Lung (tissue), 12 donors: ENCODE measurements around the gene SSR2. TPM values are rescaled to one million over a fixed set of nuclear protein-coding genes. Genes with fewer than 3 reads are reported as not detected.

Experiments
- ATAC-seq: fragments of 200-7000 bp; cut with Tn5 transposase; one replicate; pipeline ENCODE4 v1.9.1; 2020; ENCODE audit warnings: moderate number of reproducible peaks; ENCODE audit not compliant: insufficient read depth, low FRiP score
- DNase-seq, 3 donors: peaks; one replicate each; pipeline ENCODE4 v3.0.0-alpha.2; 2013 to 2017
- H3K27ac ChIP-seq, 2 donors: one replicate each; pipeline ENCODE4 v1.5.1; 2013; ENCODE audit warnings: mild to moderate bottlenecking in 2 of 2, moderate library complexity in 2 of 2, control low read depth in 1 of 2, inconsistent platforms in 1 of 2, low read depth in 1 of 2, low read length in 1 of 2
- H3K27me3 ChIP-seq, 3 donors: one replicate each; pipeline ENCODE4 v1.5.1; 2013; ENCODE audit warnings: low read length in 2 of 3; ENCODE audit not compliant: control insufficient read depth in 3 of 3, insufficient read depth in 3 of 3
- H3K36me3 ChIP-seq, 4 donors: one replicate each; pipeline ENCODE4 v1.5.1; 2013; ENCODE audit warnings: low read length in 4 of 4, mild to moderate bottlenecking in 1 of 4, moderate library complexity in 1 of 4; ENCODE audit not compliant: control insufficient read depth in 4 of 4, insufficient read depth in 4 of 4
- H3K4me1 ChIP-seq, 5 donors: one replicate each; pipeline ENCODE4 v1.5.1; 2013; ENCODE audit warnings: low read length in 5 of 5, mild to moderate bottlenecking in 2 of 5, moderate library complexity in 1 of 5; ENCODE audit not compliant: control insufficient read depth in 5 of 5, insufficient read depth in 5 of 5
- H3K4me3 ChIP-seq: one replicate; pipeline ENCODE4 v1.5.1; 2013; ENCODE audit warnings: mild to moderate bottlenecking, control low read depth, moderate library complexity
- H3K9ac ChIP-seq, 2 donors: one replicate each; pipeline ENCODE4 v1.5.1; 2013; ENCODE audit warnings: low read length in 2 of 2, control low read depth in 1 of 2; ENCODE audit not compliant: insufficient read depth in 1 of 2
- H3K9me3 ChIP-seq, 4 donors: one replicate each; pipeline ENCODE4 v1.5.1; 2013; ENCODE audit warnings: low read length in 3 of 4, mild to moderate bottlenecking in 1 of 4, moderate library complexity in 1 of 4; ENCODE audit not compliant: control insufficient read depth in 4 of 4, insufficient read depth in 3 of 4
- CTCF ChIP-seq: IDR thresholded peaks from 2 replicates; pipeline ENCODE4 v1.5.1; 2012; ENCODE audit warnings: mild to moderate bottlenecking; ENCODE audit errors: control extremely low read depth, extremely low read depth
- WGBS, 2 donors: extraction: QIAGEN DNeasy Blood & Tissue Kit; methylation state at CpG; one replicate each; pipeline ENCODE4 v1.1.7; 2013; 5-methylcytosine and 5-hydroxymethylcytosine counted together
- polyA plus RNA-seq, 2 donors: library from polyadenylated mRNA; stranded (reverse); fragments of 200-250 nt; gene quantifications; one replicate each; pipeline ENCODE4 v1.2.1, GENCODE V29; 2013
- total RNA-seq, 2 donors: library from RNA; depleted of rRNA in 1 of 2; stranded (reverse); fragments of >200 nt in 1 of 2; gene quantifications; one replicate each; pipeline ENCODE4 v1.2.1, GENCODE V29; 2014 to 2021
- donor health status: control.
- donor health status: control.
- donor health status: Bipolar disorder and iron deficiency.
- donor health status: healthy.
- donor health status: DM: yes; HTN: yes; CAD: no.

SSR2 gene
- total and polyA plus RNA-seq, 4 donors: 281 to 467 (median 292) TPM

- no peak for ATAC-seq
- peaks cover 2 to 27% (median 8%) of the 10 kb centered on the region in 4 donors for H3K36me3 ChIP-seq
- H3K9me3 ChIP-seq: no peaks in the 10 kb centered on the region
- no peaks in the 10 kb centered on the region for H3K27me3 ChIP-seq
- peaks cover 0 to 10% (median 6%) of the 10 kb centered on the region in 5 donors for H3K4me1 ChIP-seq
- 41 to 70% methylated on average over 8 of the region's 8 CpGs for WGBS, 2 donors
- no peak for TF ChIP-seq CTCF
- H3K4me3 ChIP-seq: peak overlapping the region; percentile 80
- DNase-seq: no peak
- peak overlapping the region; percentile 41 to 93 for H3K9ac ChIP-seq
- peak overlapping the region in 1 of 2 donors; percentile 87 for H3K27ac ChIP-seq
Measured at GRCh38 chr1:156019946-156020292, 832 bp downstream of the SSR2 start.

- DNase-seq (no peak), ATAC-seq (no peak)
- no peaks in the 10 kb centered on the region for H3K9me3 ChIP-seq
- H3K4me1 ChIP-seq: peaks cover 0 to 5% (median 3%) of the 10 kb centered on the region in 5 donors
- peaks cover 29 to 59% (median 38%) of the 10 kb centered on the region in 4 donors for H3K36me3 ChIP-seq
- no peak overlapping the region for H3K27ac ChIP-seq
- H3K27me3 ChIP-seq: no peaks in the 10 kb centered on the region
- no peak overlapping the region for H3K4me3 ChIP-seq
- 89 to 93% methylated on average over 7 of the region's 7 CpGs for WGBS, 2 donors
- H3K9ac ChIP-seq: no peak overlapping the region
- no peak for TF ChIP-seq CTCF
Measured at GRCh38 chr1:156014829-156015228, 5.9 kb downstream of the SSR2 start.

- no peak overlapping the region for H3K9ac ChIP-seq
- H3K27me3 ChIP-seq: no peaks in the 10 kb centered on the region
- ATAC-seq: no peak
- no peak overlapping the region for H3K4me3 ChIP-seq
- H3K36me3 ChIP-seq: peaks cover 36 to 46% (median 40%) of the 10 kb centered on the region in 4 donors
- no peaks in the 10 kb centered on the region for H3K9me3 ChIP-seq
- no peak for TF ChIP-seq CTCF
- H3K27ac ChIP-seq: no peak overlapping the region
- peak in 1 of 3 donors; percentile 38 for DNase-seq
- no peaks in the 10 kb centered on the region for H3K4me1 ChIP-seq
- WGBS, 2 donors: 72 to 82% methylated on average over 4 of the region's 4 CpGs
Measured at GRCh38 chr1:156012051-156012817, 8.5 kb downstream of the SSR2 start.
